Renal cortical epithelial cell (primary cell): Measurements from ENCODE around the gene TMEM179. TPM values are rescaled to one million over a fixed set of nuclear protein-coding genes. Genes with fewer than 3 reads are reported as not detected.

Experiments
- DNase-seq: peaks from one replicate; pipeline ENCODE4 v3.0.0-alpha.2; 2011; ENCODE audit warnings: low read depth
- total RNA-seq: library from RNA; depleted of rRNA; stranded (reverse); fragments of >200 nt; gene quantifications from 2 replicates; pipeline ENCODE4 v1.2.3, GENCODE V29; 2014

Gene TMEM179
- total RNA-seq, 1 donor from 2014 or later = not detected

GRCh38 chr14:104556256-104557021 is 48.1 kb downstream of the TMEM179 start:
- no peak for DNase-seq

GRCh38 chr14:104555430-104556255 is 48.9 kb downstream of the TMEM179 start:
- no peak for DNase-seq

GRCh38 chr14:104554608-104555429 is 49.8 kb downstream of the TMEM179 start:
- DNase-seq = no peak

- no peak for DNase-seq
These were observed 50.4 kb downstream of the TMEM179 start for GRCh38 chr14:104554088-104554607.

- DNase-seq = no peak
These were observed 51.1 kb downstream of the TMEM179 start for GRCh38 chr14:104553166-104554087.

- DNase-seq = no peak
These were observed 51.8 kb downstream of the TMEM179 start for GRCh38 chr14:104552738-104553125.

GRCh38 chr14:104551851-104552737 is 52.5 kb downstream of the TMEM179 start:
- no peak for DNase-seq

GRCh38 chr14:104550861-104551728 is 53.5 kb downstream of the TMEM179 start:
- no peak for DNase-seq

- no peak for DNase-seq
These were observed 54.2 kb downstream of the TMEM179 start for GRCh38 chr14:104550340-104550860.

- no peak for DNase-seq
These were observed 54.8 kb downstream of the TMEM179 start for GRCh38 chr14:104549536-104550339.

- no peak for DNase-seq
These were observed 55.6 kb downstream of the TMEM179 start for GRCh38 chr14:104548802-104549535.

- DNase-seq = no peak
These were observed 56.4 kb downstream of the TMEM179 start for GRCh38 chr14:104547998-104548700.

- DNase-seq = no peak
These were observed 57.1 kb downstream of the TMEM179 start for GRCh38 chr14:104547310-104547997.

- no peak for DNase-seq
These were observed 57.8 kb downstream of the TMEM179 start for GRCh38 chr14:104546591-104547309.

- no peak for DNase-seq
These were observed 58.5 kb downstream of the TMEM179 start for GRCh38 chr14:104545942-104546501.
